Activated CD4-positive, CD25-positive, alpha-beta regulatory T cell treated with anti-CD3 and anti-CD28 coated beads, Interleukin-2, amount 50 U/mL, for 16 hours (primary cell): ENCODE data around the gene G6PD.
"Not testable (repeated sequence)": the region's sequence is repeated elsewhere in the genome, so short reads cannot be mapped to it uniquely, and the experiment has no call there.

Source experiments
- DNase-seq: peaks from one replicate; pipeline ENCODE4 v3.0.0-alpha.2; 2020; ENCODE audit warnings: low read depth, low spot score

Gene G6PD

DNA sequence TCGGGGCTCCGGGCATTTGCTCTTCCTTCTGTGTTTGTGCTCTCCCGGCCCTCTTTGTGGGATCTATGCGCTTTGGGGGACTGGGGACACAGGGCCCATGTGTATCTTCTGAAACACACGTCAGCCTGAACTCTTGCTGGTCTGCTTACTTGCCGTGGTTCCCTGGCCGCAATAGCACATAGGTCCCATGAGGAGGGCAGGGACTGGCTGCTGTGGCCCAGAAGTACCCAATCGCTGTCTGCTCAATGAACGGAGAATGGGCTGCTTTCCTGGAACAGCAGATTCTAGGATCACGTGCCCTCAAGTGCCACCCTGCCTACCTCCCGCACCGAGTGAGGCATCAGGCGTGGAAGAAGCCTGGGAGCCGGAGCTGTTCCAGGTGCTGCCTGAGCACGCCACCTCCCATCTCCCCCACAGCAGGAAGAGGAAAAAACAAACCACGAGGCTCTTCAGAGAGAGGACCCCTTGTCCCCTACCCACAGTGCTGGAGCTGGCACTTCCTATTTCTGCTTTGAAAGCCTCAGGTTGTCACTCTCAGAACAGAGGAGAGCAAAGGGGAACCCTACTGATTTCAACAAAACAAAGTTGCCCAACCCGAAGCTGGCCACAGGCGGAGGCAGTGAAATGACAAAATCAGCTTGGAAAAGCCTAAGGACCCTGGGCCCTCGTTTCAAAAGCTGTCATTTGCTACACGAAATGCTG, 3.8 kb downstream of the G6PD start:
- DNase-seq: no peak

DNA sequence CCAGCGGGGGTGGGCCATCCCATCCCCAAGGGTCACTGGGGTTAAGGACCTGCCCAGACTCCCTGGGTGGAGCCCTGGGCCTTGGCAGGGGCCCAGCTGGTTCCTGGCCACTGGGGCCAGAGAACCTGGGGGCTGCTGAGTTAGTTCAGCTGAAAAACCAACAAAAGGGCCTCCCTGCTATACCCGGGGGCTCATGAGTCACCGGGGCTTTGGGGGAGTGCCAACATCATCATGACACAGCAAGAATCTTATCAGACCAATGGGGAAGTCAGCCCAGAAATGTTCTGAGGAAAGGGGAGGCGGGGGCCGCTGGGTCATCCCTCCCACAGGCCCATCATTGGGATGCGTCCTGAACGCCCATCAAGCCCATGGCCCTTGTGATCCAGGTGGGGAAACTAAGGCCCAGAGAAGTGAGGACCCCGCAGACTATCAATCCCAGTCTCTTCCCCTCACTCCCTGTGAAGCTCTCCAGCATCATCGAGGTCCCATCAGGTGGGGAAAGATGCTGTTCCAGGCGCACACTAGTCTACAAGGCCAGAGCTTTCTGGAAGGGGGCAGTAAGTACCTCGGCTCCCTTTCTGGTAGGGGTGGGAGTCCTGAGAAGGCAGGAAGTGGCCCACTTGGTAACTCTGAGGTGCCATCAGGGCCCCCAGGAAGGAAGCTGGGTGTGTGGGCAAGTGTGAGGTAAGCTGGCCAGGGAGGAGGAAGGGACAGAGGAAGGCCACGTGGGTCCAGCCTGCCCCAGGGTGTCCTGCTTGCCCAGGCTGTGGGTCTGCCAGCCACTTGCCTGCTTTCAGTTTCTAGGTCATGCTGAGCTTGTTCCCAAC, 4.5 kb downstream of the G6PD start:
- peak; percentile 11 for DNase-seq

DNA sequence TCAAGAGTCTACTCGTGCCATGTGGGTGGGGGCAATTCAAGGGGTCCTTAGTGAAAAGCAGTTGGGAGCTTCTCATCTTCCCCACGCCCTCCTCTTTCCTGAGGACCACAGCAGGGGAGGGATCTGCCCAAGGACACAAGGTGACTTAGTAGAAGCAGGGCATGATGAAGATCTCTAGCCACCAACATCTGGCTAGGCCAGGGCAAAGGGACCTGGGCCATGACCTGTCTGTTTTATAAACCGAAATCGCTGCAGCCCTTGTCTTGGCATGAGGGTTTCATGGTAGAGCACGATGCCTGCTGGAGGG, 5.1 kb downstream of the G6PD start:
- DNase-seq: no peak

DNA sequence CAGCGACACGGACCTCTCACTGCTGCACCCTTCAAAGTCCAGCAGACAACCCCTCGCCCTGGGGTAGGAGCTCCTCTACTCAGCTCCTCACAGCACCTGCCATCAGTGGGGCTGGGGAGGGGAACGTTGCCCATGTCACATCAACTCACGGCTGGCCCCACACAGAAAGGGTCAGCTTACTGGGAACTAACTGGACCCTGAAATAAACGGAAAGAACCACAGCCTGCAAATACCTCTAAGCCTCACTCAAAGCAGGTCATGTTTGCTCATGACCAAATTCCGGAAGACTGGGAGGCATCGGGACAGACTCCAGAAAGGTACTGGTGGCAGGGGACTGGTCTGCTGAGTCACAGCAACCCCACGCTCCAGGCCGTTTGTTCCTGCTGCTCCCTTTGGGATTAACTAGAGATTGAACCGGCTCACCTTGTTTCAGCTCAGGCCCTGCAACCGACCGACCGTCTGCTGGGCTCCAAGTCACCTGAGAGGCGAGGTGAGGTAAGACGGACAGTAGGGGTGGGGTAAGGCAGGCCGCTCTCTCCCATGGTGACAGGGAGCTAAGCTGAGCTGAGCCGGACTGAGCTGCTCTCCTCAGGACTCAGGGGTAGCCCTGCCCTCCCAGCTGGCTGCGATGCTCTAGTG, 5.6 kb downstream of the G6PD start:
- no peak for DNase-seq

DNA sequence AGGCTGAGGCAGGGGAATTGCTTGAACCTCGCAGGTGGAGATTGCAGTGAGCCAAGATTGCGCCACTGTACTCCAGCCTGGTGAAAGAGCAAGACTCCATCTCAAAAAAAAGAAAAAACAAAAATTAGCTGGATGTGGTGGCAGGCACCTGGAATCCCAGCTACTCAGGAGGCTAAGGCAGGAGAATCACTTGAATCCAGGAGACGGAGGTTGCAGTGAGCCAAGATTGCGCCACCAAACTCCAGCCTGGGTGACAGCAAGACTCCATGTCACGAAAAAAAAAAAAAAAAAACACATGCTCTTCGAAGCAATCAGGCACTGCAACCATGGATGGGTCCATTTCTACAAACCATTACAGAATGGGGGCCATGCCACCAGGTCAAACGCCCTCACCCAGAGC, 6.3 kb downstream of the G6PD start:
- not testable (repeated sequence) for DNase-seq

DNA sequence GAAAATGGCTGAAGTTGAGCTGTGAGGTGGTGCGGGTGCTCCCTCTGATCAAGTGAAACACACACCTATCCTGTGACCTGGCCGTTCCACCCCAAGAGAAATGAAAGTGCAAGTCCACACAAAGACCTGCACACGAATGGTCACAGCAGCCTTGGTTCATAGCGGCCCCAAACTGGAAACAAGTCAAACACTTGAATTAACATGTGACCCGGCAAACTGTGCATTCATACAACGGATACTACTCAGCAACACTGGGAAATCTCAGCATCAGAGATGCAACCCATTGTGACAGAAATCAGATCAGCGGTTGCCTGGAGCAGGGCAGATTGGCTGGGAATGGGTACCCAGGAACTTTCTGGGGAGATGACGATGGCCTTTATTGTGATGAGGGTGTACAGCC, 7.6 kb downstream of the G6PD start:
- DNase-seq: no peak

DNA sequence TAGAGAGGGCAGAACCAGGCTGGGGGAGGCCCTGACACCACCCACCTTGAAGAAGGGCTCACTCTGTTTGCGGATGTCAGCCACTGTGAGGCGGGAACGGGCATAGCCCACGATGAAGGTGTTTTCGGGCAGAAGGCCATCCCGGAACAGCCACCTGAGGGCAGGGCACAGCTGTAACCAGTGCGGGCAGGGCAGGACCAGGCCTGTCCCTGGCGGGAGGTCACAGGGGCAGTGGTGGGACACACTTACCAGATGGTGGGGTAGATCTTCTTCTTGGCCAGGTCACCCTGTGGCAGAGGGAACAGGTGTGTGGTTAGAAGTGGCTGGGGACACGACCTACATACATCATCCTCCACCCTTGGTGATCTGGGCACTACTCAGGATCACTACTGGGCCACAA, 10.8 kb downstream of the G6PD start:
- DNase-seq: no peak

DNA sequence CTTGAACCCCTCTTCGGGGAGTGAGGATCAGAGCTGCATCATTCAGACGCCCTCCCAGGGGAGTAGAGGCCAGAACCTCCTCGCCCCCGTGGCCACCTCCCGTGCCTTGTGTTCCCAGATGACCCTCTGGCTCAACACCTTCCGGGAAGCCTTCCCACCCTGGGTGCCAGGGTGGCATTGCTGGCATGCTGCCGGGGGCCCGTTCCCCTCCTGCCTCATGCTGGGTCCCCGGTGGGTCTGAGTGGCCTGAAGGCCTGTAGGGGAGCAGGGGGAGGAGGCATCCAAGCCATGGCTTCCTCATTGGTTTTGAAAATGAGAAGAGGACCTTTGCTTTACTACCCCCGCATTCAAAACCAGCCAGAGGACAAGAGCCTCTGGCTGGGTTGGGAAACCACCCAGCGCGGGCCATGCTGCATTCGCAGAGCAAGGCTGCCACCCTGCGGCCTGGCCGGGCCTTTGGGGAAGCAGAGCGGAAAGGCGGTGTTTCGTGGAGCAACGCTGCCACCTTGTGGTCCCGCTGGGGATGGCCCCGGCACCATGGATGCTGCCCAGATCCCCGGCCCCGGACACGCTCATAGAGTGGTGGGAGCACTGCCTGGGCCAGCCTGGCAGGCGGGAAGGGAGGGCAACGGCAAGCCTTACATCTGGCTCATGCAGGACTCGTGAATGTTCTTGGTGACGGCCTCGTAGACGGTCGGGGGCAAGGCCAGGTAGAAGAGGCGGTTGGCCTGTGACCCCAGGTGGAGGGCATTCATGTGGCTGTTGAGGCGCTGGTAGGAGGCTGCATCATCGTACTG, 11.9 kb downstream of the G6PD start:
- peak; percentile 78 for DNase-seq

DNA sequence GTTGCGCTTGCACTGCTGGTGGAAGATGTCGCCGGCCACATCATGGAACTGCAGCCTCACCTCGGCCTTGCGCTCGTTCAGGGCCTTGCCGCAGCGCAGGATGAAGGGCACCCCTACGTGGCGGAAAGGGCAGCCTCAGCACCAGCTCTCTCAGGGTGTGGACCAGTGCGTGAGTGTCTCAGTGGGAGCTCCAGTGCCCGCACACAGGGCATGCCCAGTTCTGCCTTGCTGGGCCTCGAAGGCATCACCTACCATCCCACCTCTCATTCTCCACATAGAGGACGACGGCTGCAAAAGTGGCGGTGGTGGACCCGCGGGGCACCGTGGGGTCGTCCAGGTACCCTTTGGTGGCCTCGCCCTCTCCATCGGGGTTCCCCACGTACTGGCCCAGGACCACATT, 14.0 kb downstream of the G6PD start:
- no peak for DNase-seq

DNA sequence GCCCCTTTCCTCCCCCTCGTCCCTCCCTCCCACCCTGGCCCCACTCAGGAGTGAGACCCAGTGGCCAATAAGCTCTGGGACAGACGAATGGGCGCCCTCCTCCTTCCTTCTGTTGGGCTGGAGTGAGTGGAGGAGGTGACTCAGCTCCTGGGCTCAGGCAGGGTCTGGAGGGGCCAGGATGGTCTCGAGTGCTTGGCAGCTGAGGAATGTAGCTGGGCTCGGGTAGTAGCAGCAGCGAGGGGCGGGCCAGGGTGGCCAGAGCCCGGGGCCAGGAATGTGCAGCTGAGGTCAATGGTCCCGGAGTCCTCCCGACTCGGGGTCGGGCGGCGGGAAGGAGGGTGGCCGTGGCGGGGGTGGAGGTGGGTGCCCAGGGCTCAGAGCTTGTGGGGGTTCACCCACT, 15.0 kb downstream of the G6PD start:
- DNase-seq: no peak

DNA sequence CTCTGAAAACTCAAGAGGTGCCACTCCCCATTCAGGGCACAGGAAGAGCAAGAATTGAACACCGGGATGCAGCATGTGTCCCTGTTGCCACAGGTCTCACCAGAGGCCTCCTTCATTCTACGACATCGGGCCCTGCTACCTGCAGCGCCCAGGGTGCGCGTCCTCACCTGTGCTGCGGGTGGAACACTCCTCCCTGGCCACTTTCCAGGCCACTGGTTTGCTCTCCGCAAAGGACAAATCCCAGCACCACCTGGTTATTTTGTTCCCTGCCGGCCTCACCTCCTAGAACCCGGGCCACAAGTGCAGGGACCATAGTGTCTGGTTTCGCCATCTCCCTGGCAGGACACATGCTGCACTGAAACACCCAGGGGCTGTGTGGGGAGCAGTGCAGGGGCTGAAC, 16.4 kb downstream of the G6PD start:
- no peak for DNase-seq

DNA sequence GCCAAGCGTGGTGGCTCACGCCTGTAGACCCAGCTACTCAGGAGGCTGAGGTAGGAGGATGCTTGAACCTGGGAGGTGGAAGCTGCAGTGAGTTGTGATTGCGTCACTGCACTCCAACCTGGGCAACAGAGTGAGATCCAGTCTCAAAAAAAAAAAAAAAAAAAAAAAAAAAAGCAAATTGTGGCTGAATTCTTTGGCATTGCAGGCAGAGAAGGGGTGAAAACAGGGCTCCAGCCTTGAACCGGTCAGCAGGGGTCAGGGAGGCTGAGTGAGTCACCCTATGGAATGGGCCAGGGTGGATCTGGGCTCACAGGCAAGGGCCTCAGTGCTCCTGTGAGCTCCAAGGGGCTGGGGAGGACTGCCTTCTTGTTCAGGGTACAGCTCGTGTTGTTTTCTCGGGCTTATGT, 17.4 kb downstream of the G6PD start:
- no peak for DNase-seq

DNA sequence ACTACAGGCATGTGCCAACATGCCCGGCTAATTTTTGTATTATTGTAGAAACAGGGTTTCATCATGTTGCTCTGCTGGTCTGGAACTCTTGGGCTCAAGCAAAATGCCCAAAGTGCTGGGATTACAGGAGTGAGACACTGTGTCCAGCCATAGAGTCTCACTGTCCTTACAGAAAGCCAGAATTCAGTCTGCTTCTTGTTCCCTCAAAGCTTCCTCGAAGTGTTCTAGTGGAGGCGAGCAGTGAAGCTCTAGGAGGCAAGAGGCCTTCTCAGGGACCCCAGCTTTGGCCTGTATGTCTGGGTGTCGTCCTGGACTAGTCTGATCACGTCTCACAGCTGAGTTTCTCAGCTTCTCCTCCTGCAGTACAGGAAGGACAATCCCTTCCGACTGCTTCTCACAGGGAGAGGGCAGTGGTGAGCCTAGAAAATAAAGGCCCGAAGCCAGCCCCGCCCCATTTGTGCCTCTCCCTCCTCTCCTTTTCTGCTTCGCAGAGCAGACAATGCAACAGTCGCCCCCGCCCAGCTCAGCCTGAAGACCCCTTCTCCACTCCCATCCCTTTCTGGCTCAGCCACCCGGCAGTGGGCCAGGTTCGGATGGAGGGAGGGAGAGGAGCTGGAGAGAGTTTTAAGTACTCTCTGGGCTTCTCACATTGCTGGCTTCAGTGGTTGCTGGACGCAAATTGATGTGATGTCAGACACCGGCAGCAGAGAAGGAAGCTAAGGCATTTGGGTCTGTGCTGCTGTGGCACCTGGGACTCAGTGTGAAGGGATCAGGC, 19.6 kb downstream of the G6PD start:
- peak; percentile 13 for DNase-seq

DNA sequence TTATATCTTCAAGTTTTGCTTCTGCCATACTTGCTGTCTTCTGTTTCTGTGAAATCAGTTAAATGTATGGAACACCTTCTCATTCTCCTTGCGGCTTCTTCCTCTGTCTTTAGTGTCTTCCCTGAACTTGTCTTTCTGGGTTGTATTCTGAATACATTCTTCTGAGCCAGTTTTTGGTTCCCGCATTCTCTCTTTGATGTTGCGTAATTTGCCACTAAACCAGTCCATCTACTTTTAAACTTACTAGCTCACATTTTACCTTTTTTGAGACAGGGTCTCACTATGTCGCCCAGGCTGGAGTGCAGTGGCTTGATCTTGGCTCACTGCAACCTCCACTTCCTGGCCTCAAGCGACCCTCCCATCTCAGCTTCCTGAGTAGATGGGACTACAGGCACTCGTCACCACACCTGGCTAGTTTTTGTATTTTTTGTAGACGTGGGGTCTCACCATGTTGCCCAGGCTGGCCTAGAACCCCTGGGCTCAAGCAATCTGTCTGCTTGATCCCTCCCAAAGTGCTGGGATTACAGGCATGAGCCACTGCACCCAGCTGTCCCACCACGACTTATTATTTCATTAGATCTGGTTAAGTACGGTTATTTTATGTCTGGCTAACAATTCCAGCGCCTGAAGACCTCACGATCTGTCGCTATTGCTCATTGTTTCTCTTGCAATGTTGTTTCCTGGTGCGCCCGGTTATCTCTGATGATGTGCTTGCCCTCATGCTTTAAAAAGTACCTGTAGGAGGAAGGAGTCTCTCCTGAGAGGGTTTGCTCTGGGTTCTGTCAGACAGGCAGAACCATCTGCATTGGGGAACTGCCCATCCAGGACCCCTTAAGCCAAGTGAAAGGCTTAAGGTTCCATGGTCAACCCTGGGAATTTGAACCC, 20.8 kb downstream of the G6PD start:
- no peak for DNase-seq

DNA sequence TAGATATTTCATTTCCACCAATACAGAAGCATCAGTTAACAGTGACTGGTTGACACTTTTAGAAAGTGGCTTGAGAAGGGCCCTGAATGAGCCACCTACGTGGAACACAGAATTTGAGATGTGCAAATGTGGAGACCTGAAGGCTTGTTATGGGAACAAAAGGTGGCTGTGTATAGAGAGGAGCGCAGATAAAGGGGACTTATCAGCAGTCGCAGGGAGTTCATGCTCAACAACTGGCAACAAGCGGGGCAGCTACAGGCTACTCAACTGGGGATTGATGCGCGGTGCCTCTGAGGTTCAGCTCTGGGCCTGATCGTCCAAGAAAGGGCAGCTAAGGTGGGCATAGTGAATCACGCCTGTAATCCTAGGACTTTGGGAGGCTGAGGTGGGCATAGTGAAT, 27.3 kb downstream of the G6PD start:
- no peak for DNase-seq

DNA sequence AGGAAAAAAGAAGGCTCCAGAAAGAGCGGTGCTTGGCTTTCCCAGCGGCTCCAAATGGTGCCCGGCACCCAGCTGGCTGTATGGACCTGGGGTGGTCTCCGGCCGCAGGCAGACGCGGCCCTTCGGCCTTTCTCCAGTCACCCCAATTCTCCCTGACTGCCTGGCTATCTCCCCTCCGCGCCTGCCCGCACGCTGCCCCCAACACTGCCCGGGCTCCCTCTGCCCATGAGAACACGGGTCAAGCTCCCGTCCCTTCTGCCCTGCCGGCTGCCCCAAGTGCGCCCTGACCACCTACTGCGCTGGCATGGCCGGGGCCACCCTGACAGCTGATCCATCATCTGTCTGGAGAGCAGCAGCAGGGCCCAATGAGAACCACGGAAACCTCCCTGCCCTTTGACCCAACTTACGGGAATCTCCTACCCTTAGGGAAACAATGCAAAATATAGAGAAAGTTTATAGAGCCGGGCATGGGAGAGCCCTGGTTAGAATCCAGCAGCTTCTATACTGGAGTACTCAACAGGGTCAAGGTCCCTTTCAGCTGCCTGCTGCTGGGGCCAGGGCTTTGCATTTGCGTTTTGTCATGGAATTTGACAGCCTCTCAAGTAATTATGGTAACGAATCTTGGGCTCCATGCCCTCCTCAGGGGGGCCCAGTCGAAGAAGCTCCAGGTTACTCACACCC, 29.4 kb downstream of the G6PD start:
- DNase-seq: no peak

DNA sequence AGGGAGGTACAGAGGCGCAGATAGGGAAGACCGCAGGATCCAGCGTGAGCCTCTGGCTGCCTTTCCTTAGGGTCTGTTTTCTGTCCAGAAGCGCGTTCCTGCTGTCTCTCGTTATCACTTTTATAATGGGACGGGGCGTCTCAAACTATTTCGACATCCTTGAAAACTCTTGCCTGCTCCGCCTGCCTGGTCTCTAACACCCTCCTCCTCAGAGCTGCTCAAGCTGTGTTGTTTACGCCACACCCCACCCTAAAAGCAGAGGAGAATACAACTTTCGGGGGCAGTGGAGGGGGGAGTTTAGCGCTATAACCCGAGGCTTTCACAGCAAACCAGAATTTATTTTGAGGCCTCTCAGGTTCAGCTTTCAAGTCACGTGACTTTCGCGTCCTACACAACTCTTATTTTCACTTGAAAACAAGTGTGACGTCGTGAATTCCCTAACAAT, 30.0 kb downstream of the G6PD start:
- DNase-seq: no peak

DNA sequence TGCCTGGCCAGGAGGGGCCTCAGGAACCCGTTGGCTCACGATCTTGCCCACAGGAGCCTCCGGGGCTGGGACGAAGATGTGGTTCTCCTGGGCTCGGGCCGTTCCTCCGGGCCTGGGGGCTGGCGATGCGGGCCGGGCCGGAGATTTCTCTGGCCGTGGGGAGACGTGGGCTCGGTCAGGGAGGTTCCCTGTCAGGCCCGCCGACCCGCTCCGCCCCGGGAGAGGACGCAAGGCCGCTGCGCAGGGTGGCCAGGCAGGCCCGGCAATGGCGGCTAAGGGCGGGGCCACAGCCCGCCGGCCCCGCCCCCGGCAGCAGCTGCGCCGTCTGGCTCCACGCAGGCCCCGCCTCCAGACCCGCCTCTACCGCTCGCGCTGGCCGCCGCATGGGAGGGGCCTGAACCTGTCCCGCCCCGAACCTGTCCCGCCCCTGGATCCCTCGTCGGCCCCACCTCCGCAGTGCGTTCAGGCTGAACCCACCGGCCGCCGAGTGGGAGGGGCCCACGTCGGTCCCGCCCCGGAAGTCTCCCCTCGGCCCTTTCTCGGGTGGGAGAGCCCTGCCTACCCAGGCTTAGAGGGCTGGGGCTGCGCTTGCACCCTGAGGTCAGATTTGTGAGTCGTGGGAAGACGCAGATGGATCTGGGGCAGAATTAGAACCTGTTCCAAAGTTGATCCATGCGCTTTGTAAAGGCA, 30.5 kb downstream of the G6PD start, which contains the start of gene FAM3A:
Gene FAM3A, minus strand, starts transcription at position 267 of the 690 bp plus-strand sequence. CDS start 460 bp downstream, outside the sequence.
- peak; percentile 79 for DNase-seq
